HG03565 (cell line): ENCODE results near the gene FAM114A2.

ENCODE experiments used
- ATAC-seq: cut with Tn5 transposase; IDR thresholded peaks from one replicate; pipeline ENCODE4 v1.9.1; 2021; ENCODE audit warnings: mild to moderate bottlenecking, moderate library complexity; ENCODE audit not compliant: unreplicated experiment

The FAM114A2 gene

DNA sequence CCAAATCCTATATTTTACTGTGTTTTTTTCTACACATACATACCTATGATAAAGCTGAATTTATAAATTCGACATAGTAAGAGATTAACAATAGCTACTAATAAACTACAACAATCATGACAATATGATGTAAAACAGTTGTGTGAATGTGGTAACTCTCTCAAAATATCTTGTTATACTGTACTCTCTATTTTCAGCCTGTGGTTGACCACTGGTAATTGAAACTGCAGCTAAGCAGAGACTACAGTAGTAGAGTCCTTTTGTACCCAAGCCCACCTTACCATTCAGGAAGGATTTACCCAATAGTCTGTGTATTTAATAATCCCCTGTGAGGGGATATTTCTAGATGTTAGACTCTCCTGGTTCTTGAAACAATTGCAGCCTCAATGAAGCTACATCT, 86.7 kb downstream of the FAM114A2 start:
- ATAC-seq, result no peak

DNA sequence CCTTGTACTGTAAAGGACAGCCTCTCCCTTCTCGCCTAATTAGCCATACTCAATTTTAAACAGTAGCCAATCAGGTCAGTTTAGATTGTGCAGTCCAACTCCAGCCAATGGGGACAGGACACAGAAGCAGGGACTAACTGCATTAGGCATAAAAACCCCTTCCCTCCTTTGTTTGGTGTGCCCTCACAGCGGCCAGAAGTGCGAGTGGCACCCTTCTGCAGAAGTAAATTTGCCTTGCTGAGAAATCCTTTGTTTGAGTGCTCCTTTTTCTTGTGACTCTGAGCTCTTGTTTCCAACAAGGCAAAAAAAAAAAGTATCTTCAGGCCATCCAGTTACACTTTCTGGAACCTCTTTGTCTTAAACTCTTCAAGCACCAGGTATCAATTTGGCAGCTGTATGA, 97.4 kb downstream of the FAM114A2 start:
- no peak for ATAC-seq
